WTC11 (cell line): Measurements from ENCODE around the gene CAMTA1. TPM values are rescaled to one million over a fixed set of nuclear protein-coding genes. Genes with fewer than 3 reads are reported as not detected.

Experiments used
- ATAC-seq: fragments of 200-7000 bp; cut with Tn5 transposase; 2 replicates; pipeline ENCODE4 v1.10.0; 2021; ENCODE audit warnings: mild to moderate bottlenecking, moderate library complexity
- CTCF ChIA-PET: fragments of 300-600 bp; sonication (Branson Sonifier 250); formaldehyde crosslinking; loops from one replicate; lab custom pipeline; 2021; ENCODE audit warnings: antibody characterized with exemption; lab: Charles Lee
- POLR2A ChIA-PET: fragments of 350-600 bp; sonication (Branson Sonifier 250); formaldehyde crosslinking; loops from one replicate; lab custom pipeline; 2021; ENCODE audit warnings: antibody characterized with exemption; lab: Charles Lee
- DNase-seq: peaks from one replicate; pipeline ENCODE4 v3.0.0; 2021; ENCODE audit warnings: low spot score
- H3K27ac Mint-ChIP-seq: 2 replicates; pipeline ENCODE4 v1.8.0; 2021; ENCODE audit warnings: mixed read lengths
- H3K27me3 Mint-ChIP-seq: 2 replicates; pipeline ENCODE4 v1.8.0; 2021; ENCODE audit warnings: low read depth, mild to moderate bottlenecking, moderate library complexity, mixed read lengths
- H3K36me3 Mint-ChIP-seq: 2 replicates; pipeline ENCODE4 v1.8.0; 2021; ENCODE audit warnings: mixed read lengths
- H3K4me1 Mint-ChIP-seq: 2 replicates; pipeline ENCODE4 v1.8.0; 2022; ENCODE audit warnings: mixed read lengths
- H3K4me3 Mint-ChIP-seq: 2 replicates; pipeline ENCODE4 v1.8.0; 2021; ENCODE audit warnings: mild to moderate bottlenecking, moderate library complexity, mixed read lengths
- H3K9me3 Mint-ChIP-seq: 2 replicates; pipeline ENCODE4 v1.8.0; 2021; ENCODE audit warnings: mixed read lengths
- ATF2 ChIP-seq: sonication (generic); formaldehyde crosslinking; IDR thresholded peaks from 2 replicates; pipeline ENCODE4 v1.8.1; 2022; ENCODE audit warnings: low read depth, missing genetic modification reagents, borderline replicate concordance
- ELF4 ChIP-seq: sonication (generic); formaldehyde crosslinking; IDR thresholded peaks from 2 replicates; pipeline ENCODE4 v1.8.1; 2022; ENCODE audit warnings: low read depth, mild to moderate bottlenecking, moderate library complexity, missing genetic modification reagents
- FOXK1 ChIP-seq: sonication (generic); formaldehyde crosslinking; IDR thresholded peaks from 2 replicates; pipeline ENCODE4 v1.8.0; 2022; ENCODE audit warnings: mild to moderate bottlenecking, moderate library complexity, missing genetic modification reagents
- HMGA2 ChIP-seq: fragments of 250-450 bp; sonication (Bioruptor Pico); IDR thresholded peaks from 2 replicates; pipeline ENCODE4 v1.4.0; 2021; ENCODE audit warnings: mild to moderate bottlenecking, moderate library complexity
- JAZF1 ChIP-seq: fragments of 250-450 bp; sonication (Bioruptor Pico); IDR thresholded peaks from 2 replicates; pipeline ENCODE4 v1.9.0; 2021; ENCODE audit warnings: moderate library complexity, mild to moderate bottlenecking, inconsistent platforms
- MXD4 ChIP-seq: fragments of 250-450 bp; sonication (Bioruptor Pico); IDR thresholded peaks from 2 replicates; pipeline ENCODE4 v1.8.0; 2021; ENCODE audit warnings: mild to moderate bottlenecking, moderate library complexity, borderline replicate concordance
- MYBL2 ChIP-seq: sonication (generic); formaldehyde crosslinking; IDR thresholded peaks from 2 replicates; pipeline ENCODE4 v1.8.1; 2023; ENCODE audit warnings: mild to moderate bottlenecking, moderate library complexity, missing genetic modification reagents
- NFYB ChIP-seq: sonication (generic); formaldehyde crosslinking; conservative IDR thresholded peaks from 2 replicates; pipeline ENCODE4 v1.8.0; 2022; ENCODE audit warnings: low read depth, missing genetic modification reagents
- NR2C2 ChIP-seq: sonication (generic); formaldehyde crosslinking; IDR thresholded peaks from 2 replicates; pipeline ENCODE4 v1.8.0; 2022; ENCODE audit warnings: mild to moderate bottlenecking, missing genetic modification reagents
- ZNF121 ChIP-seq: sonication (generic); formaldehyde crosslinking; IDR thresholded peaks from 2 replicates; pipeline ENCODE4 v1.8.0; 2023; ENCODE audit warnings: missing genetic modification reagents
- ZNF232 ChIP-seq: sonication (generic); formaldehyde crosslinking; IDR thresholded peaks from 2 replicates; pipeline ENCODE4 v1.8.0; 2022; ENCODE audit warnings: mild to moderate bottlenecking, missing genetic modification reagents
- ZNF416 ChIP-seq: fragments of 250-450 bp; sonication (Bioruptor Pico); IDR thresholded peaks from 2 replicates; pipeline ENCODE4 v1.9.0; 2021; ENCODE audit warnings: mild to moderate bottlenecking, inconsistent platforms
- ZNF671 ChIP-seq: fragments of 250-450 bp; sonication (Bioruptor Pico); IDR thresholded peaks from 2 replicates; pipeline ENCODE4 v1.8.0; 2021; ENCODE audit warnings: mild to moderate bottlenecking
- total RNA-seq: library from RNA; stranded (reverse); gene quantifications from 3 replicates; pipeline ENCODE4 v1.2.3, GENCODE V29; 2021
- TF ChIP-seq, protein P1 (sequence below): sonication (generic); formaldehyde crosslinking; IDR thresholded peaks from 2 replicates; pipeline ENCODE4 v1.8.1; 2023; ENCODE audit warnings: mild to moderate bottlenecking, missing genetic modification reagents
- TF ChIP-seq, protein P2 (sequence below): sonication (generic); formaldehyde crosslinking; IDR thresholded peaks from 2 replicates; pipeline ENCODE4 v1.8.0; 2022; ENCODE audit warnings: mild to moderate bottlenecking, missing genetic modification reagents
- TF ChIP-seq, protein P3 (sequence below): sonication (generic); formaldehyde crosslinking; IDR thresholded peaks from 2 replicates; pipeline ENCODE4 v1.8.1; 2022; ENCODE audit warnings: mild to moderate bottlenecking, moderate library complexity, missing genetic modification reagents
- TF ChIP-seq, protein P4 (sequence below): fragments of 250-450 bp; sonication (Bioruptor Pico); IDR thresholded peaks from 2 replicates; pipeline ENCODE4 v1.8.0; 2021; ENCODE audit warnings: mild to moderate bottlenecking
- TF ChIP-seq, protein P5 (sequence below): sonication (generic); formaldehyde crosslinking; IDR thresholded peaks from 2 replicates; pipeline ENCODE4 v1.8.0; 2022; ENCODE audit warnings: mild to moderate bottlenecking, missing genetic modification reagents

CAMTA1 gene
- total RNA-seq, 1 experiment from 2014 or later, result 86.4 TPM

DNA sequence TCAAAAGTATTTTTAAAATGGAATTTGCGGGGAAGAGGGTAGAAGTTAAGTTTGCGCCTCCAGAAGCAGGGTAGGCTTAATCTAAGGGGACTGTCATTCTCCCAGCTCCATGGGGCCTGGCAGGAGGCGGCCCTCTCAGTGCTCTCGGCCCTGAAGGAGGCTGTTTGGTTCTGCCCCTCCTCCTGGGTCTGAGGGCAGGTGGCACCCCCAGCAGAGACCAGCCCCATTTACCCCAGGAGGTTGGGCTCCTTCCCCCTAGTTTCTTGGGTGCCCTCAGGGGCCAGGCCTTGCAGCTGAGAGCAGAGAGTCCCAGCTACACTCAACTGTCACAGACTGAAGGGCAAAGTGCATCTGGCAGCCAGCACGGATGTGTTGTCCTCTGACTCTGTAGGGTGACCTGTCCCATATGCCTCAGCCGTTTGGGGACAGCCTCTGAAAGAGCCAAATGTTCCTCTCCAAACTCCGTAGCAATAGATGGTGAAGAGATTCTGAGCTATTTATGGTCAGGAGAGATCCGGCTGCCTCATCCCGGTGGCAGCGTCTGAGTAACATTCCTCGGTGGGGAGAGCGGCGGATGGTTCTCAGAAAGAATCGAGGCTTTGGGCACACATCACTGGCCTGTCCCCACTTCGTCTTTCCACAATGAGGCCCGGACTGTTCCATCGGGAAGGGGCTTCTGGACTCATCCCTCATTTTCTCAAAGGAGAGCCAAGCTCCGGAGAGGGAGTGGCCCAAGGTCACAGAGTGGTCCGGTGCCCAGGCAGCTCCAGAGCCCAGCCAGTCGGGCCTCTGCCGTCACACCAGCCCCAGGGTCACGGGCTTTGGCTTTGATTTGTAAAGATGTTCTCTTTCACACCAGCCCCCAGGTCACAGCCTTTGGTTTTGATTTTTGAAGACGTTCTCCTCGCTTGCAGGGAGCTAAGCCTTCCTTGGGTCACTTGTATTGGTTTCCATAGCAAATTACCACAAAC, 561.6 kb downstream of the CAMTA1 start:
- ATAC-seq (no peak), DNase-seq (no peak)
- no peaks in the 10 kb centered on the region for H3K9me3 Mint-ChIP-seq
- H3K4me3 Mint-ChIP-seq, result no peak overlapping the region
- no peak overlapping the region for H3K27ac Mint-ChIP-seq
- CTCF ChIA-PET, result interaction anchor here (0.9 to 1.5 kb wide), 9 partner anchors 10 to 301 kb away, joined by 3 to 5 read pairs (median 4); no protein-coding TSS in a partner anchor
- no peaks in the 10 kb centered on the region for H3K36me3 Mint-ChIP-seq
- POLR2A ChIA-PET, result no interaction called here
- H3K4me1 Mint-ChIP-seq, result peaks cover 4% of the 10 kb centered on the region; the same call in 1 of the 2 replicates
- H3K27me3 Mint-ChIP-seq, result no peaks in the 10 kb centered on the region; the same call in 1 of the 2 replicates
- no peak for TF ChIP-seq NR2C2 (CRISPR knock-in tag)
- TF ChIP-seq ELF4 (CRISPR knock-in tag), result no peak
- no peak for TF ChIP-seq ZNF671 (CRISPR knock-in tag)
- no peak for TF ChIP-seq ZNF121 (CRISPR knock-in tag)
- TF ChIP-seq, protein P1, sequence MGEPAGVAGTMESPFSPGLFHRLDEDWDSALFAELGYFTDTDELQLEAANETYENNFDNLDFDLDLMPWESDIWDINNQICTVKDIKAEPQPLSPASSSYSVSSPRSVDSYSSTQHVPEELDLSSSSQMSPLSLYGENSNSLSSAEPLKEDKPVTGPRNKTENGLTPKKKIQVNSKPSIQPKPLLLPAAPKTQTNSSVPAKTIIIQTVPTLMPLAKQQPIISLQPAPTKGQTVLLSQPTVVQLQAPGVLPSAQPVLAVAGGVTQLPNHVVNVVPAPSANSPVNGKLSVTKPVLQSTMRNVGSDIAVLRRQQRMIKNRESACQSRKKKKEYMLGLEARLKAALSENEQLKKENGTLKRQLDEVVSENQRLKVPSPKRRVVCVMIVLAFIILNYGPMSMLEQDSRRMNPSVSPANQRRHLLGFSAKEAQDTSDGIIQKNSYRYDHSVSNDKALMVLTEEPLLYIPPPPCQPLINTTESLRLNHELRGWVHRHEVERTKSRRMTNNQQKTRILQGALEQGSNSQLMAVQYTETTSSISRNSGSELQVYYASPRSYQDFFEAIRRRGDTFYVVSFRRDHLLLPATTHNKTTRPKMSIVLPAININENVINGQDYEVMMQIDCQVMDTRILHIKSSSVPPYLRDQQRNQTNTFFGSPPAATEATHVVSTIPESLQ (CRISPR knock-in tag), result no peak
- no peak for TF ChIP-seq HMGA2 (CRISPR knock-in tag)
- TF ChIP-seq, protein P2, sequence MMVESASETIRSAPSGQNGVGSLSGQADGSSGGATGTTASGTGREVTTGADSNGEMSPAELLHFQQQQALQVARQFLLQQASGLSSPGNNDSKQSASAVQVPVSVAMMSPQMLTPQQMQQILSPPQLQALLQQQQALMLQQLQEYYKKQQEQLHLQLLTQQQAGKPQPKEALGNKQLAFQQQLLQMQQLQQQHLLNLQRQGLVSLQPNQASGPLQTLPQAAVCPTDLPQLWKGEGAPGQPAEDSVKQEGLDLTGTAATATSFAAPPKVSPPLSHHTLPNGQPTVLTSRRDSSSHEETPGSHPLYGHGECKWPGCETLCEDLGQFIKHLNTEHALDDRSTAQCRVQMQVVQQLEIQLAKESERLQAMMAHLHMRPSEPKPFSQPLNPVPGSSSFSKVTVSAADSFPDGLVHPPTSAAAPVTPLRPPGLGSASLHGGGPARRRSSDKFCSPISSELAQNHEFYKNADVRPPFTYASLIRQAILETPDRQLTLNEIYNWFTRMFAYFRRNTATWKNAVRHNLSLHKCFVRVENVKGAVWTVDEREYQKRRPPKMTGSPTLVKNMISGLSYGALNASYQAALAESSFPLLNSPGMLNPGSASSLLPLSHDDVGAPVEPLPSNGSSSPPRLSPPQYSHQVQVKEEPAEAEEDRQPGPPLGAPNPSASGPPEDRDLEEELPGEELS (CRISPR knock-in tag), result no peak
- TF ChIP-seq, protein P3, sequence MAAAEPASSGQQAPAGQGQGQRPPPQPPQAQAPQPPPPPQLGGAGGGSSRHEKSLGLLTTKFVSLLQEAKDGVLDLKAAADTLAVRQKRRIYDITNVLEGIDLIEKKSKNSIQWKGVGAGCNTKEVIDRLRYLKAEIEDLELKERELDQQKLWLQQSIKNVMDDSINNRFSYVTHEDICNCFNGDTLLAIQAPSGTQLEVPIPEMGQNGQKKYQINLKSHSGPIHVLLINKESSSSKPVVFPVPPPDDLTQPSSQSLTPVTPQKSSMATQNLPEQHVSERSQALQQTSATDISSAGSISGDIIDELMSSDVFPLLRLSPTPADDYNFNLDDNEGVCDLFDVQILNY, result no peak
- TF ChIP-seq NFYB (CRISPR knock-in tag), result no peak
- TF ChIP-seq FOXK1 (CRISPR knock-in tag), result no peak
- TF ChIP-seq MYBL2 (CRISPR knock-in tag), result no peak
- TF ChIP-seq ZNF416 (CRISPR knock-in tag), result no peak
- TF ChIP-seq ZNF232, result no peak
- TF ChIP-seq, protein P4, sequence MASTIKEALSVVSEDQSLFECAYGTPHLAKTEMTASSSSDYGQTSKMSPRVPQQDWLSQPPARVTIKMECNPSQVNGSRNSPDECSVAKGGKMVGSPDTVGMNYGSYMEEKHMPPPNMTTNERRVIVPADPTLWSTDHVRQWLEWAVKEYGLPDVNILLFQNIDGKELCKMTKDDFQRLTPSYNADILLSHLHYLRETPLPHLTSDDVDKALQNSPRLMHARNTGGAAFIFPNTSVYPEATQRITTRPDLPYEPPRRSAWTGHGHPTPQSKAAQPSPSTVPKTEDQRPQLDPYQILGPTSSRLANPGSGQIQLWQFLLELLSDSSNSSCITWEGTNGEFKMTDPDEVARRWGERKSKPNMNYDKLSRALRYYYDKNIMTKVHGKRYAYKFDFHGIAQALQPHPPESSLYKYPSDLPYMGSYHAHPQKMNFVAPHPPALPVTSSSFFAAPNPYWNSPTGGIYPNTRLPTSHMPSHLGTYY (CRISPR knock-in tag), result no peak
- TF ChIP-seq, protein P5, sequence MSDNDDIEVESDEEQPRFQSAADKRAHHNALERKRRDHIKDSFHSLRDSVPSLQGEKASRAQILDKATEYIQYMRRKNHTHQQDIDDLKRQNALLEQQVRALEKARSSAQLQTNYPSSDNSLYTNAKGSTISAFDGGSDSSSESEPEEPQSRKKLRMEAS, result no peak
- TF ChIP-seq JAZF1 (CRISPR knock-in tag), result no peak
- TF ChIP-seq MXD4 (CRISPR knock-in tag), result no peak
- no peak for TF ChIP-seq ATF2 (CRISPR knock-in tag)
